ENCODE data around the gene VPS35. TPM values are rescaled to one million over a fixed set of nuclear protein-coding genes. Genes with fewer than 3 reads are reported as not detected.

The VPS35 gene
- total RNA-seq, 1 experiment from 2014 or later = 70.4 TPM

GRCh38 chr16:46714797-46715591 lies 26.0 kb upstream of the VPS35 start:
- no peak overlapping the region for H3K18ac ChIP-seq (ENCODE audit: insufficient read length, low read depth, low read length)
- H3T11ph ChIP-seq (ENCODE audit: low read length) = no peak overlapping the region
- no peaks in the 10 kb centered on the region for H3K9me3 Mint-ChIP-seq
- H3K9me3 ChIP-seq (ENCODE audit: control insufficient read depth, low read depth, low read length) = no peaks in the 10 kb centered on the region
- no peaks in the 10 kb centered on the region for H3K27me3 ChIP-seq (ENCODE audit: insufficient read depth, low read length)
- H4K91ac ChIP-seq (ENCODE audit: insufficient read length, low read depth, low read length) = no peak overlapping the region
- no peaks in the 10 kb centered on the region for H3K4me1 ChIP-seq (ENCODE audit: insufficient read depth, low read length)
- H3K56ac ChIP-seq (ENCODE audit: insufficient read length, low read depth, low read length) = no peak overlapping the region
- no peak for TF ChIP-seq CTCF (conservative IDR thresholded peaks at IDR 0.05)
- H3K4ac ChIP-seq (ENCODE audit: low read depth, low read length) = no peak overlapping the region
- H3K23me2 ChIP-seq (ENCODE audit: insufficient read length, low read depth, low read length, poor library complexity, severe bottlenecking) = no peaks in the 10 kb centered on the region
- H2BK5ac ChIP-seq (ENCODE audit: insufficient read length, low read length) = no peak overlapping the region
- H3K79me1 ChIP-seq (ENCODE audit: insufficient read depth, low read depth, low read length, poor library complexity, severe bottlenecking) = no peaks in the 10 kb centered on the region
- H4K20me1 ChIP-seq (ENCODE audit: control insufficient read depth, insufficient read depth, insufficient read length) = no peaks in the 10 kb centered on the region
- H2AK5ac ChIP-seq (ENCODE audit: insufficient read length, low read length) = no peak overlapping the region
- H3K27ac ChIP-seq (ENCODE audit: insufficient read length, low read depth, low read length) = no peak overlapping the region
- no peak overlapping the region for H3K23ac ChIP-seq (ENCODE audit: insufficient read length, low read depth, low read length)
- H2AFZ ChIP-seq (ENCODE audit: low read length) = no peak overlapping the region
- H4K8ac ChIP-seq (replicated peaks; ENCODE audit: insufficient read length, low read depth, low read length) = no peak overlapping the region
- H3K9ac ChIP-seq (ENCODE audit: extremely low read depth, insufficient read length, low read length) = no peak overlapping the region
- no CpG with 5 or more reads among the region's 7 CpGs for WGBS (ENCODE audit: extremely low coverage, insufficient read length, low lambda C conversion rate)
- H2BK20ac ChIP-seq (ENCODE audit: low read depth, low read length, poor library complexity, severe bottlenecking) = no peak overlapping the region
- DNase-seq = no peak
- no peaks in the 10 kb centered on the region for H3K27me3 Mint-ChIP-seq (ENCODE audit: low read depth)
- H3K79me2 ChIP-seq (ENCODE audit: insufficient read depth, low read length) = no peaks in the 10 kb centered on the region
- H4K5ac ChIP-seq (ENCODE audit: insufficient read length, low read depth, low read length) = no peak overlapping the region
- no peak overlapping the region for H2BK15ac ChIP-seq (ENCODE audit: low read depth, low read length)
- no peaks in the 10 kb centered on the region for H3K4me1 Mint-ChIP-seq
- no peak overlapping the region for H3K4me2 ChIP-seq (ENCODE audit: insufficient read depth, insufficient read length, low read length)
- H2BK120ac ChIP-seq (ENCODE audit: low read depth, low read length, poor library complexity, severe bottlenecking) = no peak overlapping the region
- no peak overlapping the region for H3K14ac ChIP-seq (ENCODE audit: insufficient read depth, low read length)
- no peak overlapping the region for H2BK12ac ChIP-seq (ENCODE audit: insufficient read length, low read depth, low read length)
- no peaks in the 10 kb centered on the region; a peak in 1 of 7 replicates for H3K36me3 Mint-ChIP-seq (ENCODE audit: insufficient read depth in 1 of 3, low read depth in 3 of 3)
- H3K27ac Mint-ChIP-seq = 0 out of 7 replicates have a peak overlapping the region, but pooled peaks of 1 of the 3 experiments have one; percentile 16
- no peak overlapping the region for H3K4me3 Mint-ChIP-seq
